Activated CD4-positive, alpha-beta T cell treated with anti-CD3 and anti-CD28 coated beads, Interleukin-2, Interleukin-6, amounts not matched to agents 100 ng/mL and 50 ng/mL, durations not matched to agents 16 hours and 8 hours (primary cell): ENCODE results near the gene MTCH2.
A peak's percentile ranks its signal among the peaks of the same experiment; 100 is the strongest.
"Not testable (repeated sequence)": the region's sequence is repeated elsewhere in the genome, so short reads cannot be mapped to it uniquely, and the experiment has no call there.

ENCODE experiments used
- DNase-seq: peaks from one replicate; pipeline ENCODE4 v3.0.0-alpha.2; 2020

MTCH2 gene

GRCh38 chr11:47642099-47642855 is at the start of gene MTCH2:
Gene MTCH2, minus strand, starts transcription at chr11:47642559. Its CDS starts 94 bp downstream, at chr11:47642465.
- peak; percentile 98 for DNase-seq

GRCh38 chr11:47691979-47692378 is 49.6 kb upstream of the MTCH2 start:
- DNase-seq = no peak

- no peak for DNase-seq
Observed at GRCh38 chr11:47689480-47689879, 47.1 kb upstream of the MTCH2 start.

- no peak for DNase-seq
Observed at GRCh38 chr11:47688991-47689390, 46.6 kb upstream of the MTCH2 start.

- no peak for DNase-seq
Observed at GRCh38 chr11:47688111-47688510, 45.8 kb upstream of the MTCH2 start.

- not testable (repeated sequence) for DNase-seq
Observed at GRCh38 chr11:47686704-47687103, 44.3 kb upstream of the MTCH2 start.

GRCh38 chr11:47686151-47686550 is 43.8 kb upstream of the MTCH2 start:
- DNase-seq = no peak

GRCh38 chr11:47675851-47676250 is 33.5 kb upstream of the MTCH2 start:
- DNase-seq = no peak

- no peak for DNase-seq
Observed at GRCh38 chr11:47672283-47672730, 29.9 kb upstream of the MTCH2 start.

GRCh38 chr11:47669856-47670255 is 27.5 kb upstream of the MTCH2 start:
- DNase-seq = no peak

- no peak for DNase-seq
Observed at GRCh38 chr11:47668665-47669064, 26.3 kb upstream of the MTCH2 start.

GRCh38 chr11:47667555-47667954 is 25.2 kb upstream of the MTCH2 start:
- no peak for DNase-seq

- no peak for DNase-seq
Observed at GRCh38 chr11:47667135-47667534, 24.8 kb upstream of the MTCH2 start.

GRCh38 chr11:47664936-47665335 is 22.6 kb upstream of the MTCH2 start:
- peak; percentile 58 for DNase-seq

GRCh38 chr11:47661245-47661644 is 18.9 kb upstream of the MTCH2 start:
- DNase-seq = no peak

- DNase-seq = no peak
Observed at GRCh38 chr11:47659276-47659675, 16.9 kb upstream of the MTCH2 start.

- DNase-seq = no peak
Observed at GRCh38 chr11:47656260-47656885, 14.0 kb upstream of the MTCH2 start.

GRCh38 chr11:47651818-47652469 is 9.6 kb upstream of the MTCH2 start:
- no peak for DNase-seq

- no peak for DNase-seq
Observed at GRCh38 chr11:47649276-47649675, 6.9 kb upstream of the MTCH2 start.

- DNase-seq = no peak
Observed at GRCh38 chr11:47646019-47646418, 3.7 kb upstream of the MTCH2 start.

GRCh38 chr11:47645500-47645899 is 3.1 kb upstream of the MTCH2 start:
- no peak for DNase-seq

- peak; percentile 14 for DNase-seq
Observed at GRCh38 chr11:47641600-47642098, 710 bp downstream of the MTCH2 start.

GRCh38 chr11:47640506-47640905 is 1.9 kb downstream of the MTCH2 start:
- not testable (repeated sequence) for DNase-seq

- DNase-seq = not testable (repeated sequence)
Observed at GRCh38 chr11:47636331-47636730, 6.0 kb downstream of the MTCH2 start.
